H9 (cell line): ENCODE results near the gene FBXO31. TPM values are rescaled to one million over a fixed set of nuclear protein-coding genes. Genes with fewer than 3 reads are reported as not detected.

ENCODE experiments used
- DNase-seq: peaks from one replicate; pipeline ENCODE4 v3.0.0-alpha.2; 2017
- H2AFZ ChIP-seq: one replicate; pipeline ENCODE4 v1.6.1; 2013; ENCODE audit warnings: mild to moderate bottlenecking, low read length, control low read depth, moderate library complexity
- H2AK5ac ChIP-seq: 2 replicates; pipeline ENCODE4 v1.6.1; 2013; ENCODE audit warnings: low read length, control low read depth, mixed read lengths; ENCODE audit not compliant: insufficient read length
- H2BK120ac ChIP-seq: one replicate; pipeline ENCODE4 v1.6.1; 2013; ENCODE audit warnings: low read depth, mild to moderate bottlenecking, low read length, control low read depth, inconsistent platforms; ENCODE audit not compliant: poor library complexity, severe bottlenecking
- H2BK12ac ChIP-seq: 2 replicates; pipeline ENCODE4 v1.6.1; 2013; ENCODE audit warnings: low read length, control low read depth, mixed read lengths, low read depth; ENCODE audit not compliant: insufficient read length
- H2BK15ac ChIP-seq: 2 replicates; pipeline ENCODE4 v1.6.1; 2013; ENCODE audit warnings: low read depth, low read length, control low read depth
- H2BK20ac ChIP-seq: one replicate; pipeline ENCODE4 v1.6.1; 2013; ENCODE audit warnings: low read depth, mild to moderate bottlenecking, low read length, control low read depth, inconsistent platforms; ENCODE audit not compliant: poor library complexity, severe bottlenecking
- H2BK5ac ChIP-seq: 2 replicates; pipeline ENCODE4 v1.6.1; 2013; ENCODE audit warnings: low read length, control low read depth, mixed read lengths; ENCODE audit not compliant: insufficient read length
- H3K14ac ChIP-seq: 2 replicates; pipeline ENCODE4 v1.6.1; 2013; ENCODE audit warnings: low read length, control low read depth; ENCODE audit not compliant: insufficient read depth
- H3K18ac ChIP-seq: 2 replicates; pipeline ENCODE4 v1.6.1; 2013; ENCODE audit warnings: low read depth, mild to moderate bottlenecking, mixed read lengths, low read length, control low read depth; ENCODE audit not compliant: insufficient read length
- H3K23ac ChIP-seq: 2 replicates; pipeline ENCODE4 v1.6.1; 2013; ENCODE audit warnings: low read length, control low read depth, mixed read lengths, low read depth; ENCODE audit not compliant: insufficient read length
- H3K23me2 ChIP-seq: 2 replicates; pipeline ENCODE4 v1.6.1; 2013; ENCODE audit warnings: low read depth, mild to moderate bottlenecking, mixed read lengths, low read length, control low read depth; ENCODE audit not compliant: insufficient read length, poor library complexity, severe bottlenecking
- H3K27ac ChIP-seq: 2 replicates; pipeline ENCODE4 v1.5.1; 2013; ENCODE audit warnings: low read length, control low read depth, mixed read lengths, low read depth; ENCODE audit not compliant: insufficient read length
- H3K27me3 ChIP-seq: 2 replicates; pipeline ENCODE4 v1.6.1; 2013; ENCODE audit warnings: low read length, control low read depth, inconsistent platforms; ENCODE audit not compliant: insufficient read depth
- H3K4ac ChIP-seq: 2 replicates; pipeline ENCODE4 v1.6.1; 2013; ENCODE audit warnings: low read depth, mild to moderate bottlenecking, control low read depth, inconsistent platforms, low read length, moderate library complexity
- H3K4me1 ChIP-seq: 2 replicates; pipeline ENCODE4 v1.6.1; 2013; ENCODE audit warnings: low read length, control low read depth, inconsistent platforms; ENCODE audit not compliant: insufficient read depth
- H3K4me2 ChIP-seq: 2 replicates; pipeline ENCODE4 v1.6.1; 2013; ENCODE audit warnings: low read length, control low read depth, mixed read lengths; ENCODE audit not compliant: insufficient read length, insufficient read depth
- H3K56ac ChIP-seq: 2 replicates; pipeline ENCODE4 v1.6.1; 2013; ENCODE audit warnings: low read depth, mild to moderate bottlenecking, mixed read lengths, low read length, control low read depth; ENCODE audit not compliant: insufficient read length
- H3K79me1 ChIP-seq: 2 replicates; pipeline ENCODE4 v1.6.1; 2013; ENCODE audit warnings: low read depth, mild to moderate bottlenecking, moderate library complexity, low read length, control low read depth, inconsistent platforms; ENCODE audit not compliant: insufficient read depth, poor library complexity, severe bottlenecking
- H3K79me2 ChIP-seq: 2 replicates; pipeline ENCODE4 v1.6.1; 2013; ENCODE audit warnings: low read length, control low read depth, inconsistent platforms; ENCODE audit not compliant: insufficient read depth
- H3K9ac ChIP-seq: 2 replicates; pipeline ENCODE4 v1.6.1; 2013; ENCODE audit warnings: low read length, control low read depth, mixed read lengths; ENCODE audit not compliant: insufficient read length; ENCODE audit errors: extremely low read depth
- H3K9me3 ChIP-seq: one replicate; pipeline ENCODE4 v1.6.1; 2013; ENCODE audit warnings: low read depth, low read length, inconsistent platforms; ENCODE audit not compliant: control insufficient read depth
- H3T11ph ChIP-seq: one replicate; pipeline ENCODE4 v1.6.1; 2013; ENCODE audit warnings: mild to moderate bottlenecking, low read length, control low read depth, inconsistent platforms
- H4K20me1 ChIP-seq: one replicate; pipeline ENCODE4 v1.6.1; 2013; ENCODE audit not compliant: control insufficient read depth, insufficient read length, insufficient read depth
- H4K5ac ChIP-seq: 2 replicates; pipeline ENCODE4 v1.6.1; 2013; ENCODE audit warnings: low read depth, mild to moderate bottlenecking, mixed read lengths, low read length, control low read depth; ENCODE audit not compliant: insufficient read length
- H4K8ac ChIP-seq: replicated peaks from 2 replicates; pipeline ENCODE4 v1.6.1; 2013; ENCODE audit warnings: low read length, control low read depth, mixed read lengths, low read depth; ENCODE audit not compliant: insufficient read length
- H4K91ac ChIP-seq: 2 replicates; pipeline ENCODE4 v1.6.1; 2013; ENCODE audit warnings: low read depth, mild to moderate bottlenecking, moderate library complexity, mixed read lengths, low read length, control low read depth; ENCODE audit not compliant: insufficient read length
- H3K27ac Mint-ChIP-seq, 3 experiments: 2 replicates in 2 of 3; 3 replicates in 1 of 3; pipeline ENCODE4 v1.8.0; 2020 to 2021; ENCODE audit warnings: mixed read lengths in 3 of 3, mild to moderate bottlenecking in 1 of 3, moderate library complexity in 1 of 3
- H3K27me3 Mint-ChIP-seq: 2 replicates; pipeline ENCODE4 v1.8.0; 2021; ENCODE audit warnings: low read depth, mild to moderate bottlenecking, moderate library complexity, mixed read lengths
- H3K36me3 Mint-ChIP-seq, 3 experiments: 2 replicates in 2 of 3; 3 replicates in 1 of 3; pipeline ENCODE4 v1.8.0; 2020 to 2021; ENCODE audit warnings: low read depth in 3 of 3, mixed read lengths in 3 of 3; ENCODE audit not compliant: insufficient read depth in 1 of 3
- H3K4me1 Mint-ChIP-seq, 2 experiments: 2 replicates each; pipeline ENCODE4 v1.8.0; 2020; ENCODE audit warnings: mixed read lengths in 2 of 2
- H3K4me3 Mint-ChIP-seq, 2 experiments: 2 replicates in 1 of 2; 3 replicates in 1 of 2; pipeline ENCODE4 v1.8.0; 2020 to 2021; ENCODE audit warnings: mild to moderate bottlenecking in 2 of 2, mixed read lengths in 2 of 2, moderate library complexity in 1 of 2
- H3K9me3 Mint-ChIP-seq, 2 experiments: 2 replicates in 1 of 2; 3 replicates in 1 of 2; pipeline ENCODE4 v1.8.0; 2020; ENCODE audit warnings: mild to moderate bottlenecking in 2 of 2, mixed read lengths in 2 of 2, moderate library complexity in 1 of 2
- WGBS: extraction: QIAGEN DNeasy Blood & Tissue Kit; methylation state at CpG from one replicate; pipeline ENCODE4 v1.1.7; 2013; ENCODE audit warnings: missing lambda C conversion rate, low lambda C conversion rate, mixed read lengths; ENCODE audit not compliant: insufficient read length; ENCODE audit errors: extremely low coverage; 5-methylcytosine and 5-hydroxymethylcytosine counted together
- total RNA-seq: library from RNA; stranded (reverse); gene quantifications from 2 replicates; pipeline ENCODE4 v1.2.1, GENCODE V29; 2021
- TF ChIP-seq, protein P1 (sequence below): fragments of 200-600 bp; sonication (generic); conservative IDR thresholded peaks from 3 replicates; pipeline ENCODE4 v1.8.0; 2021; ENCODE audit warnings: antibody characterized with exemption, mild to moderate bottlenecking

Gene FBXO31
- total RNA-seq, 1 experiment from 2014 or later: 24.2 TPM

DNA sequence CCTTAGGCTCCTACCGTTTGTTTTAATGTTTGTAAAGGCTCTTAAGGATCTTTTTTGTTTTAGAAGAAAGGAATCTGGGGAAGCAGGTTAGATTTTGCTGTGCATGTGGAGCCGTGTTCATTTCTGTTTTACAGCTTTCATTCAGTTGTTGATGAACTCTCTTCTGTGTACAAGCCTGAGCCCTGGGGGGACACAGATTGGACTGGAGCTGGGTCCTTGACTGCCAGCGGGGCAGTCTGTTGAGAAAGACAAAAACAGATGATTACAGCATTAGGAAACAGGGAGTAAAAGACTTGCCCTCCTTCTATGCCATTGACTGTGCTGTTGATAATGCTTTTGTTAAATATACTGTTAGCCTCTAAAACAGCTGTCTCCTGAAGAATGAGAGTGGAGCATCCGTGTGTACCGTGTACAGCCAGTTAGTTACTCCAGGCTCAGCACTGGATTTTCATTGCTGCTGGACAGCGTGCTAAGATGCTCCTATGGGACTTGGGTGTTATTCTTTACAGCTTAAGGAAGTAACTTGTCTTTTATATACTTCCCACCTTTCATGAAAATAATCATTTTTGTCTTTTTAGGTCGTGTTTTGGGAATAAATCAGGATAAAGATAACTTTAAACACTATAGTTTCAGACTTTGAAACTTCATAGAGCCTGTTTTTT, 11.7 kb upstream of the FBXO31 start:
- Mint-ChIP-seq H3K27me3 (peaks cover 2% of the 10 kb centered on the region; the same call in 1 of the 2 replicates), H3K27ac (0 out of 7 replicates have a peak overlapping the region, but pooled peaks of 1 of the 3 experiments have one; percentile 62), H3K4me3 (no peak overlapping the region), H3K9me3 (no peaks in the 10 kb centered on the region; a peak in 1 of 5 replicates), H3K36me3 (peaks cover 5 to 23% (median 20%) of the 10 kb centered on the region in 3 experiments), H3K4me1 (peaks cover 20 to 22% of the 10 kb centered on the region in 2 experiments)
- Histone ChIP-seq H3K79me1 (peaks cover 2% of the 10 kb centered on the region), H3K4me2 (no peak overlapping the region), H3K14ac (no peak overlapping the region), H3K9me3 (no peaks in the 10 kb centered on the region), H3K4me1 (no peaks in the 10 kb centered on the region; the same call in 1 of the 2 replicates), H4K5ac (no peak overlapping the region), H3K23ac (no peak overlapping the region), H3K23me2 (peaks cover 4% of the 10 kb centered on the region), H3K79me2 (peaks cover 4% of the 10 kb centered on the region; the same call in 1 of the 2 replicates), H3T11ph (no peak overlapping the region), H2AK5ac (no peak overlapping the region), H3K27me3 (no peaks in the 10 kb centered on the region), H4K8ac (no peak overlapping the region), H3K27ac (no peak overlapping the region), H3K18ac (no peak overlapping the region), H2AFZ (no peak overlapping the region), H4K91ac (no peak overlapping the region), H3K9ac (no peak overlapping the region), H4K20me1 (no peaks in the 10 kb centered on the region), H3K56ac (no peak overlapping the region), H2BK12ac (no peak overlapping the region), H2BK5ac (no peak overlapping the region), H3K4ac (no peak overlapping the region), H2BK15ac (no peak overlapping the region), H2BK120ac (no peak overlapping the region), H2BK20ac (no peak overlapping the region)
- DNase-seq: no peak
- TF ChIP-seq, protein P1, sequence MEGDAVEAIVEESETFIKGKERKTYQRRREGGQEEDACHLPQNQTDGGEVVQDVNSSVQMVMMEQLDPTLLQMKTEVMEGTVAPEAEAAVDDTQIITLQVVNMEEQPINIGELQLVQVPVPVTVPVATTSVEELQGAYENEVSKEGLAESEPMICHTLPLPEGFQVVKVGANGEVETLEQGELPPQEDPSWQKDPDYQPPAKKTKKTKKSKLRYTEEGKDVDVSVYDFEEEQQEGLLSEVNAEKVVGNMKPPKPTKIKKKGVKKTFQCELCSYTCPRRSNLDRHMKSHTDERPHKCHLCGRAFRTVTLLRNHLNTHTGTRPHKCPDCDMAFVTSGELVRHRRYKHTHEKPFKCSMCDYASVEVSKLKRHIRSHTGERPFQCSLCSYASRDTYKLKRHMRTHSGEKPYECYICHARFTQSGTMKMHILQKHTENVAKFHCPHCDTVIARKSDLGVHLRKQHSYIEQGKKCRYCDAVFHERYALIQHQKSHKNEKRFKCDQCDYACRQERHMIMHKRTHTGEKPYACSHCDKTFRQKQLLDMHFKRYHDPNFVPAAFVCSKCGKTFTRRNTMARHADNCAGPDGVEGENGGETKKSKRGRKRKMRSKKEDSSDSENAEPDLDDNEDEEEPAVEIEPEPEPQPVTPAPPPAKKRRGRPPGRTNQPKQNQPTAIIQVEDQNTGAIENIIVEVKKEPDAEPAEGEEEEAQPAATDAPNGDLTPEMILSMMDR: no peak
- no CpG with 5 or more reads among the region's 7 CpGs for WGBS
